GM21367 (cell line): ENCODE results near the gene GATA2.

Source experiments
- ATAC-seq: cut with Tn5 transposase; IDR thresholded peaks from one replicate; pipeline ENCODE4 v1.9.1; 2021; ENCODE audit not compliant: unreplicated experiment

Gene GATA2

GRCh38 chr3:128503164-128503651 is 10.2 kb upstream of the GATA2 start:
- no peak for ATAC-seq

DNA sequence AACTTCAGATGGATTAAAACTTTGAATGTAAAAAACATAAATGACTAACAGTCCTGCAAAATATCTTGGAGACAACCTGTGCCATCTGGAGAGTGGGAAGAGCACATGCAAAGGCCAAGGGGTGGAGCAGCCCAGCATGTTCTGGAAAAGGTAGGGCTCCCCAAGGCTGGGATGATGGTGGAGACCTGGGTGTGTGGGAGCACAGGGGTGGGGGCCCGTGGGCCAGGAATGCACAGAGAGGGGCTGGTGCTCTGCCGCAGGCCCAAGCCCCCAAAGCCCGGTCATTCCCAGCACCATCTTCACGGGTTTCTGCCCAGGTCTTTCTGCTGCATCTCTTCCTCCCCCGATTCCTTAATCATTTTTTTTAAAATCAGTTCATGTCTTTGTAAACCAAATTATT is 9.7 kb upstream of the GATA2 start:
- ATAC-seq: no peak

DNA sequence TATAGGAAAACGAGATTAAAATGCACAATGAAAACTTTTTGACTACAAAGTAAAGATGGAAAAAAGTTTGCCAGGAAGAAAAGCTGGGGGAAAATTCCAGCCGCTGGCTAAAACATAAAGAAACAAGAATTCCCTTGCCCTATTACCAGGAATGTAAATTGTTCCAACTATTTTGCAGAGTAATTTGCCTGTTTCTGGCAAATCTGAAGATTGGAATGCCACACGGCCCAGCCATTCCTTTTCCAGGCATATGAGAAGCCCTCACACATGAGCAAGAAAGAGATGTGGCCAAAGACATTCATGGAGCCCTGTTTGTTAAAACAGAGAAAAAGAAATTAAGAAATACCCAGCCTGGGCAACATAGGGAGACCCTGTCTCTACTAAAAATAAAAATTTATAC is 8.4 kb upstream of the GATA2 start:
- ATAC-seq: no peak

DNA sequence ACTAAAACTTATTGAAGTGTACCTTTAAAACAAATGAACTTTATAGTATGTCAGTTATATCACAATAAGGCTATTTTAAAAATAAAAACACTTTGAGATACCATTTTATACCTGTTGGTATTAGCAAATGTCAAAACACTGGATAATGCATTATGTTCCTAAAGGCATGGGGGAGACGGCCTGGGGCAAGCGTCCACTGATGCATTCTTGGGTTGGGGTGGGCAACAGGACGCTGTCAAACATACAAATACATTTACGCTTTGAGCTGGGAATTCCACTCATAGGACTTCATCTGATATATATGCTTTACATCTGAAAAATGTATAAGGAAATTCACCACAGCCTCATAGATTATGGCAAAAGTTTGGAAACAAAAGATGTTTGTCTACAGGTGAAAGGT is 7.6 kb upstream of the GATA2 start:
- ATAC-seq: no peak

GRCh38 chr3:128499724-128500275 is 6.8 kb upstream of the GATA2 start:
- no peak for ATAC-seq

DNA sequence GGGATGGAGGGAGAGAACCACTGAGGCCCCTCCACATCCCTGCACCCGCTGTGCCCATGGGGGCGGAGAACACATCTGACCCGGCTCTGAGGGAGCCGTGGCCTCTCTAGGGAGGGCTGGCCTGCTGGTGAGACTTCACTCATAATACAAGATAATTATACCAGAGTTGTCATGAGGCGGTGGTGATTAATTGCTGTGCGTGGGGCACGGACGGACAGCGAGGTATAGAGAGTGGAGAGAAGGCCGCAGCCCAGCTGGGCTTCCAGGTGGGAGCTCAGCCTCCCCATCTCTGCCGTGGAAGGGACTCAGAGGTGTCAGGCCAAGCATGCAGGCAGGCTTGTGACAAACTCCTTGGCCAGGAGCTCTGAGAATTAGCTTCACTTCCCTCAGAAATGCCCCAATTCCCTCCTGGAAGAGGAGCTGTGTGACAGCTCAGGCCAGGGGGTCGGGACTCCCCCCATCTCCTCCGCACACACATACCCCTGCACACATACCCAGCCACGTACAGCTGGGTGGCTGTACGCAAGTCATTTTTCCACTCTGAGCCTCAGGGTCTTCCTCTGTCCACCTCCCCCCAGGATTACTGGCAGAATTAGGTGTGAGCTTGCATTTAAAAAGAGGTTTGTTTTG is 6.0 kb upstream of the GATA2 start:
- no peak for ATAC-seq

- no peak for ATAC-seq
These were observed 5.2 kb upstream of the GATA2 start for GRCh38 chr3:128498127-128498626.

GRCh38 chr3:128497305-128498126 is 4.5 kb upstream of the GATA2 start:
- no peak for ATAC-seq

DNA sequence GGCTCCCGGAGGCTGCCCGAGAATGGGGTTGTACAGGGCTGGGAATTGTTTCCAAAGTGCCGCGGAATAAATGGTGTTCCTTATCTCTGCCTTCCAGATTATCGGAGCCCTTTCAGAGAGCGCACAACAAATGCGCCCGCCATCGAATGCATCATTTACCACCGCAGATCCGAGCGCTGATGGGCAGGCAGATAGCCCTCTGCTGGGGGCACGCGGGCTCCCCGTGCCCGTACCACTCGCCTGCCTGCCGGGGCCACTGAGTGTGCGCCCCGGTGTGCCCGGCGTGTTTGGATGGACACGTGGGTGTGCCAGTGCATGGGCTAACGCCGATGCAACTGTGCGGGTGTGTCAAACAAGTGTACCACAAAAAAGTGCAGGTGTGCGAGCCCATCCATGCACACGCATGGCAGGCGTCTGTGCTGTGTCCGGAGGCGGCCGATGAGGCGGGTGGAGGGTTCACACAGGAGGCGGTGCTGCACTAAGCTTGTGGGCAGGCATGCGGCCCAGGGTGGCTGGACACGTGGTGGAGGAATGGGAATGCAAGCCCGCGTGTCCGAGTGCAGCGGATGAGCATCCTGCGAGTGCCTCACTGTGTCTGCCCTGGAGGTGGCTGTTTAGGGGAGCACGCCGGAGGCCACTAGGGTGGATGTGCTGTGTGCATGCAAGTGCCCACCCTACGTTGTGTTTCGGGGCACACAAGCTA is 3.8 kb upstream of the GATA2 start:
- ATAC-seq: no peak

GRCh38 chr3:128496019-128496601 is 3.1 kb upstream of the GATA2 start:
- no peak for ATAC-seq

DNA sequence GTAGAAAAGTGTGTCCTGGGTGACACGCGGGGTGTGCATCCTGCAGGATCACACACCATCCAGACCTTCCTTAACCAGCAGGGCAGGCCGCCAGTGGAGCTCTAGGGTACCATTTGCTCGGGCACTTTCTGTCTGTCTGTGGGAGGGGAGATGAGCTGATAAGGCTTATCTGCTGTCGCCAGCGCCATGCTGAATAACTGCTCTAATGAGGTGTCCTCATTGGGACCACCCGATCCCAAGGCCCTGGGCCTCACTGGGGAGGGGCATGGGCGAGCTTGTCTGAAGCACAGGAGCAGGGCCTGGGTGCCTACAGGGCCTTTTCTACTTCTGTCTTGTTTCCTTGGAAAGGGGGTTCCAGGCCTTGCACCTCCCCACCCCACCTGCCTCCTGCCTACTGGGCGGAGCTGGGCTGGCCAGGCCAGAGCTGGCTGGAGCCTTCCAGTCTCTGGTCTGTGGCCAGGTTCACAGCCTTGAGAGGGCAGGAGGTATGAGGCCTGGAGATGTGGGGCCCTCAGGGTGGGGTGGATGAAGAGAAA is 2.5 kb upstream of the GATA2 start:
- ATAC-seq: no peak

DNA sequence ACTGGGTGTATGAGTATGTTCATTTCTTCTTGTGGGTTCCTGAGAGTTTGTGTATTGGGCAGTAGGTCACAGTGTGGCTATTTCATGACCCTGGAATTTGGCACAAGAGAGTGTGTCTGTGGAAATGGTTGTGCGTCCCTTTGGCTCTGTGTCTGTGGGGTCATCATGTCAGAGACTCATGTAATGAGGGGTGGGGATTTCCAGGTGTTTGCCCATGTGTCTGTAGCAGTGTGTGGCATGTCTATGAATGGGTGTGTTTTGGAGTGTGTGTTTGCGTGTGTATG is 1.3 kb upstream of the GATA2 start:
- ATAC-seq: no peak

- ATAC-seq: no peak
These were observed 767 bp upstream of the GATA2 start for GRCh38 chr3:128493570-128494366.

- no peak for ATAC-seq
These were observed 895 bp downstream of the GATA2 start for GRCh38 chr3:128491941-128492670.

GRCh38 chr3:128491691-128491940 is 1.4 kb downstream of the GATA2 start:
- no peak for ATAC-seq

DNA sequence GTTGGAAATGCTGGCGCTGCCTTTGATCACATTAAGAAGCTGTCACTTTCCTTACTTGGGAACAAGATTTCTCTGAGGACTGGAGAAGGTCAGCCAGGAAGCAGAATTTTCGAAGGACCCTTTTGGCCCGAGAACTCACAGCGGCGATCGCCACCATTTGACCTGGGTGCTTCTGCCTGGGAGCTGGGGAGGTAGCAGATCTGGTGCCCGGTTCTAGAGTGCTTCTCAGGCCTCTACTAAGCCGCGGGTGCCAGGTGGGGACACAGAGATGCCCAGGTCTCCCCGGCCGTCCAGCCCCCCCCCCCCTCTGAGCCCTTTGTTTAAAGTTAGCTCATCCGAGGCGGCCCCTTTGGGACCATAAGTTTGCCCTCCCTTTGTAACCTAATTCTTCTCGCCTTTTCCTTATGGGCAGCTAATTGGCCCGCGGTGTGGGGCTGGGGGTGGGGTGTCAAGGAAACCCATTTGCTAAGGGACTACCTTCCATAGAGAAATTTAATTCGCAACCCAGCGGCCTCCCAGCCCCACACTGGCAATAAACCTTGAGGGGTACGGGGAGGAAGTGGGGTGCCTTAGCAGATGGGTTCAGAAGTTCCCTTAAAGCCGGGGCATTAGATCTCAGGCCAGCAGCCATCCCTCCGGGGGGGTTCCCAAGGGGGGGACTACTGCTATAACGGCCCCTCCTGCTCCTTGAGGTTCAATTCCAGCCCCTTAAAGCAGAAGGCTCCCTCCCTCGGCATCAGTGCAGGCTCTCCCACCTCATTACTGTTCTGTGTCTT is 1.9 kb downstream of the GATA2 start:
- ATAC-seq: no peak

- no peak for ATAC-seq
These were observed 2.4 kb downstream of the GATA2 start for GRCh38 chr3:128490650-128490914.

- no peak for ATAC-seq
These were observed 2.9 kb downstream of the GATA2 start for GRCh38 chr3:128489927-128490649.

GRCh38 chr3:128489674-128489926 is 3.4 kb downstream of the GATA2 start:
- ATAC-seq: no peak
